ENCODE data around the gene MYPN. TPM values are rescaled to one million over a fixed set of nuclear protein-coding genes. Genes with fewer than 3 reads are reported as not detected.

MYPN gene
- total and polyA plus RNA-seq, 2 experiments from 2014 or later = not detected

GRCh38 chr10:68253346-68253745 lies 144.1 kb downstream of the MYPN start:
- Histone ChIP-seq H4K20me1 (ENCODE audit: insufficient read depth, poor library complexity, severe bottlenecking) (no peaks in the 10 kb centered on the region), H2AFZ (no peak overlapping the region), H3K9me3 (ENCODE audit: low read depth) (no peaks in the 10 kb centered on the region), H3K79me2 (no peaks in the 10 kb centered on the region), H3K27ac (no peak overlapping the region), H3K4me3 (no peak overlapping the region), H3K4me1 (ENCODE audit: insufficient read depth) (no peaks in the 10 kb centered on the region), H3K36me3 (replicated peaks; ENCODE audit: insufficient read depth, low read depth) (no peaks in the 10 kb centered on the region), H3K9me2 (replicated peaks; ENCODE audit: insufficient read depth) (no peaks in the 10 kb centered on the region), H3K27me3 (no peaks in the 10 kb centered on the region), H3K4me2 (no peak overlapping the region)
- WGBS (ENCODE audit: low lambda C conversion rate, missing lambda C conversion rate) = 59% methylated on average over 1 of the region's 1 CpG
- no peak for TF ChIP-seq CTCF (IDR thresholded peaks at IDR 0.05; ENCODE audit: poor library complexity)
- TF ChIP-seq EZH2 (IDR thresholded peaks at IDR 0.05; ENCODE audit: borderline replicate concordance) = no peak
- TF ChIP-seq EZH2phosphoT487 (IDR thresholded peaks at IDR 0.05; ENCODE audit: low read depth, severe bottlenecking, unreplicated experiment) = no peak
- no peak for DNase-seq (ENCODE audit: low spot score)

- Histone ChIP-seq H3K4me3 (no peak overlapping the region), H3K27ac (no peak overlapping the region), H3K27me3 (no peaks in the 10 kb centered on the region), H3K9me3 (ENCODE audit: low read depth) (no peaks in the 10 kb centered on the region), H3K4me2 (no peak overlapping the region), H3K36me3 (replicated peaks; ENCODE audit: insufficient read depth, low read depth) (no peaks in the 10 kb centered on the region), H2AFZ (no peak overlapping the region), H4K20me1 (ENCODE audit: insufficient read depth, poor library complexity, severe bottlenecking) (no peaks in the 10 kb centered on the region), H3K4me1 (ENCODE audit: insufficient read depth) (no peaks in the 10 kb centered on the region), H3K79me2 (no peaks in the 10 kb centered on the region), H3K9me2 (replicated peaks; ENCODE audit: insufficient read depth) (no peaks in the 10 kb centered on the region)
- TF ChIP-seq EZH2phosphoT487 (IDR thresholded peaks at IDR 0.05; ENCODE audit: low read depth, severe bottlenecking, unreplicated experiment) = no peak
- no peak for TF ChIP-seq EZH2 (IDR thresholded peaks at IDR 0.05; ENCODE audit: borderline replicate concordance)
- DNase-seq (ENCODE audit: low spot score) = no peak
- 92% methylated on average over 8 of the region's 8 CpGs for WGBS (ENCODE audit: low lambda C conversion rate, missing lambda C conversion rate)
Observed at GRCh38 chr10:68261132-68261856, 152.0 kb downstream of the MYPN start.

Other genes starting within 250 kb of the MYPN start
- 21.2 and 24.3 TPM in 2 replicates for gene SIRT1, start 224.8 kb upstream of the MYPN start, total RNA-seq
- gene SIRT1, start 224.8 kb upstream of the MYPN start, polyA plus RNA-seq = 7.8 and 14.7 TPM in 2 replicates
- 46.8 and 54.0 TPM in 2 replicates for gene HERC4, start 34.2 kb upstream of the MYPN start, total RNA-seq
- gene HERC4, start 34.2 kb upstream of the MYPN start, polyA plus RNA-seq = 21.4 and 23.3 TPM in 2 replicates
- gene ATOH7, start 122.6 kb downstream of the MYPN start, total RNA-seq = 0.17 TPM in 1 of 2 replicates, not detected in the other
- gene ATOH7, start 122.6 kb downstream of the MYPN start, polyA plus RNA-seq = not detected in 2 replicates
- gene HNRNPH3, start 222.6 kb downstream of the MYPN start, total RNA-seq = 26.8 and 31.5 TPM in 2 replicates
- 134 and 135 TPM in 2 replicates for gene HNRNPH3, start 222.6 kb downstream of the MYPN start, polyA plus RNA-seq
- 37.0 and 42.2 TPM in 2 replicates for gene PBLD, start 223.4 kb downstream of the MYPN start, total RNA-seq
- gene PBLD, start 223.4 kb downstream of the MYPN start, polyA plus RNA-seq = 12.8 and 26.1 TPM in 2 replicates

Data from hepatocyte (in vitro differentiated cells).